Trophoblast cell (in vitro differentiated cells and primary cell): ENCODE data around the gene RAB11FIP2.

Experiments used
- DNase-seq, 2 donors: peaks; one replicate each; pipeline ENCODE4 v3.0.0-alpha.2; 2016
- H2AFZ ChIP-seq: 2 replicates; pipeline ENCODE4 v1.6.1; 2013; ENCODE audit warnings: low read length, moderate library complexity, mild to moderate bottlenecking; ENCODE audit not compliant: insufficient read depth, poor library complexity
- H2AK5ac ChIP-seq: 2 replicates; pipeline ENCODE4 v1.6.1; 2013; ENCODE audit warnings: mild to moderate bottlenecking, low read length
- H2BK120ac ChIP-seq: 2 replicates; pipeline ENCODE4 v1.6.1; 2013; ENCODE audit warnings: low read length, mild to moderate bottlenecking, moderate library complexity; ENCODE audit not compliant: insufficient read depth, poor library complexity
- H2BK12ac ChIP-seq: 2 replicates; pipeline ENCODE4 v1.6.1; 2013; ENCODE audit warnings: mild to moderate bottlenecking, low read length, moderate library complexity
- H2BK5ac ChIP-seq: 2 replicates; pipeline ENCODE4 v1.6.1; 2013; ENCODE audit warnings: low read length, low read depth, moderate library complexity, mild to moderate bottlenecking; ENCODE audit not compliant: poor library complexity
- H3K14ac ChIP-seq: 2 replicates; pipeline ENCODE4 v1.6.1; 2013; ENCODE audit warnings: mild to moderate bottlenecking, low read length
- H3K18ac ChIP-seq: 2 replicates; pipeline ENCODE4 v1.6.1; 2013; ENCODE audit warnings: mild to moderate bottlenecking, low read length
- H3K23ac ChIP-seq: 2 replicates; pipeline ENCODE4 v1.6.1; 2013; ENCODE audit warnings: low read length
- H3K27ac ChIP-seq: 2 replicates; pipeline ENCODE4 v1.5.1; 2013; ENCODE audit warnings: low read depth, mild to moderate bottlenecking, inconsistent platforms, low read length, moderate library complexity
- H3K27me3 ChIP-seq: 2 replicates; pipeline ENCODE4 v1.6.1; 2013; ENCODE audit warnings: inconsistent platforms, mild to moderate bottlenecking, low read length, moderate library complexity; ENCODE audit not compliant: insufficient read depth
- H3K36me3 ChIP-seq, 2 experiments: 1 replicate in 1 of 2; 2 replicates in 1 of 2; pipeline ENCODE4 v1.6.1; 2013; ENCODE audit warnings: low read length in 2 of 2, mild to moderate bottlenecking in 2 of 2, moderate library complexity in 1 of 2; ENCODE audit not compliant: insufficient read depth in 2 of 2, control insufficient read depth in 1 of 2
- H3K4ac ChIP-seq: 2 replicates; pipeline ENCODE4 v1.6.1; 2013; ENCODE audit warnings: low read depth, mild to moderate bottlenecking, low read length, moderate library complexity
- H3K4me1 ChIP-seq, 2 experiments: 1 replicate in 1 of 2; 2 replicates in 1 of 2; pipeline ENCODE4 v1.6.1; 2013; ENCODE audit warnings: low read length in 2 of 2, mild to moderate bottlenecking in 2 of 2, moderate library complexity in 1 of 2; ENCODE audit not compliant: insufficient read depth in 2 of 2, control insufficient read depth in 1 of 2
- H3K4me2 ChIP-seq: 2 replicates; pipeline ENCODE4 v1.6.1; 2013; ENCODE audit warnings: inconsistent platforms, mild to moderate bottlenecking, low read length, moderate library complexity
- H3K4me3 ChIP-seq: 2 replicates; pipeline ENCODE4 v1.5.1; 2013; ENCODE audit warnings: mild to moderate bottlenecking, low read depth, low read length, inconsistent platforms
- H3K79me1 ChIP-seq: one replicate; pipeline ENCODE4 v1.6.1; 2013; ENCODE audit warnings: low read length
- H3K79me2 ChIP-seq: 2 replicates; pipeline ENCODE4 v1.6.1; 2013; ENCODE audit warnings: low read length, mild to moderate bottlenecking; ENCODE audit not compliant: control insufficient read depth, insufficient read depth, poor library complexity
- H3K9ac ChIP-seq: 2 replicates; pipeline ENCODE4 v1.6.1; 2013; ENCODE audit warnings: mild to moderate bottlenecking, low read length
- H3K9me3 ChIP-seq: 2 replicates; pipeline ENCODE4 v1.6.1; 2013; ENCODE audit warnings: low read depth, mild to moderate bottlenecking, control low read depth, inconsistent platforms, low read length; ENCODE audit not compliant: insufficient read depth
- H4K12ac ChIP-seq: 2 replicates; pipeline ENCODE4 v1.6.1; 2013; ENCODE audit warnings: low read depth, mild to moderate bottlenecking, low read length, moderate library complexity
- H4K8ac ChIP-seq: 2 replicates; pipeline ENCODE4 v1.6.1; 2013; ENCODE audit warnings: low read depth, mild to moderate bottlenecking, low read length, moderate library complexity
- H4K91ac ChIP-seq: one replicate; pipeline ENCODE4 v1.6.1; 2013; ENCODE audit warnings: low read depth, mild to moderate bottlenecking, low read length, moderate library complexity
- WGBS: extraction: QIAGEN DNeasy Blood & Tissue Kit; methylation state at CpG from one replicate; pipeline ENCODE4 v1.1.7; 2013; ENCODE audit warnings: missing lambda C conversion rate; ENCODE audit not compliant: insufficient read length, insufficient coverage; ENCODE audit errors: extremely low coverage; 5-methylcytosine and 5-hydroxymethylcytosine counted together

The RAB11FIP2 gene

GRCh38 chr10:118035354-118036005 lies 11.3 kb downstream of the RAB11FIP2 start:
- no peak overlapping the region for H2BK120ac ChIP-seq
- no peak overlapping the region for H3K27ac ChIP-seq
- no peaks in the 10 kb centered on the region for H3K79me2 ChIP-seq
- peak in 1 of 2 donors; percentile 8 for DNase-seq
- H3K4me2 ChIP-seq, result no peak overlapping the region
- H3K36me3 ChIP-seq, result peaks cover 0 to 3% of the 10 kb centered on the region in 2 experiments
- no peaks in the 10 kb centered on the region for H3K4me1 ChIP-seq
- no peak overlapping the region for H3K4ac ChIP-seq
- H3K18ac ChIP-seq, result no peak overlapping the region
- H3K9ac ChIP-seq, result no peak overlapping the region
- H4K91ac ChIP-seq, result no peak overlapping the region
- H3K27me3 ChIP-seq, result no peaks in the 10 kb centered on the region
- H3K14ac ChIP-seq, result no peak overlapping the region
- no peak overlapping the region for H4K12ac ChIP-seq
- WGBS, result no CpG with 5 or more reads among the region's 7 CpGs
- no peak overlapping the region for H2AFZ ChIP-seq
- H2BK12ac ChIP-seq, result no peak overlapping the region
- no peak overlapping the region for H4K8ac ChIP-seq
- H2AK5ac ChIP-seq, result no peak overlapping the region
- H3K23ac ChIP-seq, result no peak overlapping the region
- H2BK5ac ChIP-seq, result no peak overlapping the region
- no peak overlapping the region for H3K4me3 ChIP-seq
- no peaks in the 10 kb centered on the region for H3K79me1 ChIP-seq
- no peaks in the 10 kb centered on the region for H3K9me3 ChIP-seq

GRCh38 chr10:118034791-118035261 lies 11.9 kb downstream of the RAB11FIP2 start:
- Histone ChIP-seq H3K27me3 (no peaks in the 10 kb centered on the region), H3K4me1 (no peaks in the 10 kb centered on the region), H3K23ac (peak overlapping the region; percentile 43), H3K4me2 (no peak overlapping the region), H3K14ac (no peak overlapping the region), H4K8ac (no peak overlapping the region), H3K79me2 (no peaks in the 10 kb centered on the region), H3K18ac (no peak overlapping the region), H2BK12ac (no peak overlapping the region), H3K79me1 (no peaks in the 10 kb centered on the region), H3K36me3 (peaks cover 0 to 3% of the 10 kb centered on the region in 2 experiments), H3K4me3 (no peak overlapping the region), H2AK5ac (no peak overlapping the region), H2BK5ac (no peak overlapping the region), H3K4ac (no peak overlapping the region), H3K27ac (no peak overlapping the region), H3K9me3 (no peaks in the 10 kb centered on the region), H4K12ac (no peak overlapping the region), H4K91ac (no peak overlapping the region), H3K9ac (no peak overlapping the region), H2AFZ (no peak overlapping the region), H2BK120ac (no peak overlapping the region)
- no CpG with 5 or more reads among the region's 4 CpGs for WGBS
- DNase-seq, result no peak

GRCh38 chr10:118033905-118034304 lies 12.8 kb downstream of the RAB11FIP2 start:
- no peak overlapping the region for H3K4ac ChIP-seq
- H2BK120ac ChIP-seq, result no peak overlapping the region
- H2BK12ac ChIP-seq, result no peak overlapping the region
- H4K8ac ChIP-seq, result no peak overlapping the region
- no peak overlapping the region for H3K18ac ChIP-seq
- H3K4me3 ChIP-seq, result no peak overlapping the region
- H4K91ac ChIP-seq, result no peak overlapping the region
- no peak overlapping the region for H2BK5ac ChIP-seq
- no peak overlapping the region for H4K12ac ChIP-seq
- H3K27me3 ChIP-seq, result no peaks in the 10 kb centered on the region
- no peak overlapping the region for H3K9ac ChIP-seq
- no peaks in the 10 kb centered on the region for H3K79me1 ChIP-seq
- no peaks in the 10 kb centered on the region for H3K9me3 ChIP-seq
- no peak overlapping the region for H2AFZ ChIP-seq
- peaks cover 0 to 3% of the 10 kb centered on the region in 2 experiments for H3K36me3 ChIP-seq
- no peak overlapping the region for H3K4me2 ChIP-seq
- no peak overlapping the region for H2AK5ac ChIP-seq
- no peak overlapping the region for H3K23ac ChIP-seq
- H3K4me1 ChIP-seq, result no peaks in the 10 kb centered on the region
- no CpG with 5 or more reads among the region's 7 CpGs for WGBS
- no peak overlapping the region for H3K27ac ChIP-seq
- H3K14ac ChIP-seq, result no peak overlapping the region
- H3K79me2 ChIP-seq, result no peaks in the 10 kb centered on the region
- no peak for DNase-seq

GRCh38 chr10:118032564-118032963 lies 14.2 kb downstream of the RAB11FIP2 start:
- no peak overlapping the region for H3K4ac ChIP-seq
- DNase-seq, result no peak
- no peak overlapping the region for H3K4me3 ChIP-seq
- no peak overlapping the region for H3K18ac ChIP-seq
- no peaks in the 10 kb centered on the region for H3K79me1 ChIP-seq
- H4K8ac ChIP-seq, result no peak overlapping the region
- no peaks in the 10 kb centered on the region for H3K4me1 ChIP-seq
- no peak overlapping the region for H3K9ac ChIP-seq
- peaks cover 0 to 3% of the 10 kb centered on the region in 2 experiments for H3K36me3 ChIP-seq
- WGBS, result no CpG with 5 or more reads among the region's 4 CpGs
- H3K79me2 ChIP-seq, result no peaks in the 10 kb centered on the region
- no peak overlapping the region for H2AK5ac ChIP-seq
- H2BK12ac ChIP-seq, result no peak overlapping the region
- H4K12ac ChIP-seq, result no peak overlapping the region
- H3K14ac ChIP-seq, result no peak overlapping the region
- H2AFZ ChIP-seq, result no peak overlapping the region
- no peak overlapping the region for H2BK120ac ChIP-seq
- no peak overlapping the region for H2BK5ac ChIP-seq
- no peaks in the 10 kb centered on the region for H3K27me3 ChIP-seq
- H3K27ac ChIP-seq, result no peak overlapping the region
- no peak overlapping the region for H4K91ac ChIP-seq
- H3K9me3 ChIP-seq, result no peaks in the 10 kb centered on the region
- H3K23ac ChIP-seq, result no peak overlapping the region
- no peak overlapping the region for H3K4me2 ChIP-seq
